ENCODE results near the gene GNA12.

DNA sequence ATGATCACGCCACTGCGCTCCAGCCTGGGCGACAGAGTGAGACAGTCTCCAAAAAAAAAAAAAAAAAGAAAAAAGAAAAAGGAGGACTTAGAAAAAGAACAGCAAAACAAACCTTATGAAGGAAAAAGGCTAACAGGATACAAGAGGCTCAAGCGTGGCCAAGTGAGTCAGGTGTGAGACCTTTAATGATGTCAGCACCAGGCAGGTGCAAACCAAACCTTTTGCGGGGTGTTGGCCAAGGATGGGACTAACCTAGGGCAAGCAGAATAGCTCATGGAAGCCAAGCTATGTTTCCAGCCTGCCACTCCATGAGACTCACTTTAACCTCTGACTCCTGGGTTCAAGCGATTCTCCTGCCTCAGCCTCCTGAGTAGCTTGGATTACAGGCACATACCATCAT lies 11.3 kb upstream of the GNA12 start:
- TF ChIP-seq, protein P1, sequence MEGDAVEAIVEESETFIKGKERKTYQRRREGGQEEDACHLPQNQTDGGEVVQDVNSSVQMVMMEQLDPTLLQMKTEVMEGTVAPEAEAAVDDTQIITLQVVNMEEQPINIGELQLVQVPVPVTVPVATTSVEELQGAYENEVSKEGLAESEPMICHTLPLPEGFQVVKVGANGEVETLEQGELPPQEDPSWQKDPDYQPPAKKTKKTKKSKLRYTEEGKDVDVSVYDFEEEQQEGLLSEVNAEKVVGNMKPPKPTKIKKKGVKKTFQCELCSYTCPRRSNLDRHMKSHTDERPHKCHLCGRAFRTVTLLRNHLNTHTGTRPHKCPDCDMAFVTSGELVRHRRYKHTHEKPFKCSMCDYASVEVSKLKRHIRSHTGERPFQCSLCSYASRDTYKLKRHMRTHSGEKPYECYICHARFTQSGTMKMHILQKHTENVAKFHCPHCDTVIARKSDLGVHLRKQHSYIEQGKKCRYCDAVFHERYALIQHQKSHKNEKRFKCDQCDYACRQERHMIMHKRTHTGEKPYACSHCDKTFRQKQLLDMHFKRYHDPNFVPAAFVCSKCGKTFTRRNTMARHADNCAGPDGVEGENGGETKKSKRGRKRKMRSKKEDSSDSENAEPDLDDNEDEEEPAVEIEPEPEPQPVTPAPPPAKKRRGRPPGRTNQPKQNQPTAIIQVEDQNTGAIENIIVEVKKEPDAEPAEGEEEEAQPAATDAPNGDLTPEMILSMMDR (IDR thresholded peaks at IDR 0.05) = no peak
- no peak for TF ChIP-seq EZH2 (IDR thresholded peaks at IDR 0.05)

Measured in neural progenitor cell (in vitro differentiated cells).